NOMO-1 treated with dmso at 0.1 percent for 144 hours (cell line): ENCODE data around the gene STAB2.
"Not testable (repeated sequence)": the region's sequence is repeated elsewhere in the genome, so short reads cannot be mapped to it uniquely, and the experiment has no call there.

ENCODE experiments used
- DNase-seq: peaks from one replicate; lab custom pipeline; 2025; ENCODE audit not compliant: unreplicated experiment; lab: John Stamatoyannopoulos, UW

The STAB2 gene

DNA sequence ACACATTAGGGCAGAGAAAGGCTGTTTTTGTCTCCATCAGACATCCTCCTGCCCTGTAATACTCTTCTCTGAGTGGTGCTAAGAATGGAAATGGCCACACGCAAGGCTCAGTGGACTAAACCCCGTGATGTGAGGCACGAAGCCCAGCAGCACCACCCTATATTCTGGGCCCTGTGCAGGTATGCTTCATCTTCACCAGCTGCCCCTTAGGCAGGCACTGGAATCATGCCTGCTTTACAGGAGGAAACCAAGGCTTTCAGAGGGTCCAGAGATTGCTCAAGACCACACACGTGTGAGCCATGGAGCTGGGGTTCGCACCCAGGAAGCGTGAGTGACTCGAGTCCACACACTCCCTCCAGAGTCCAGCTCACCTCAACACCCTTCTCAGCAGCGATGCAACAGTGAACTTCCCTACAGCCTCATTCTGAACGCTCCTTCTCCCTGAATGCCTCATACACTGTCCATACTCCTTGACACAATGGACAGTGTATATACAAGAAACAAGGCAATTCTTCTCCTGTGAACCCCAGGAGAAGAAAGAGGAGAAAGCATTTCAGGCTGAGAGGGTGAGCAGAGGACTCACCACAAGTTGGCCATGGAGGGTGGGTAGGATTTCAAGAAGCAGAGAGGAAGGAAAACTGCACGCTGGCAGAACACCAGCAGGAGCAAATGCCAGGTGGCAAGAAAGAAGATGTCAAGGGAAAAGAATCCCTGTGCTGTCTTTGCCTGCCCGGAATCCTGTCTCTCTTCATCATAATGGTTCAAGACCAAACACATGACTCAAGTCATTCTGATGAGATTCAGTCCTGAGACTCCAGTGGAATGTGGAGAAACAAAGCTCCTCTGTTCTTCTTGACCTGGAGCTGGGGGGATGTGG lies 214.9 kb downstream of the STAB2 start:
- DNase-seq, result no peak

DNA sequence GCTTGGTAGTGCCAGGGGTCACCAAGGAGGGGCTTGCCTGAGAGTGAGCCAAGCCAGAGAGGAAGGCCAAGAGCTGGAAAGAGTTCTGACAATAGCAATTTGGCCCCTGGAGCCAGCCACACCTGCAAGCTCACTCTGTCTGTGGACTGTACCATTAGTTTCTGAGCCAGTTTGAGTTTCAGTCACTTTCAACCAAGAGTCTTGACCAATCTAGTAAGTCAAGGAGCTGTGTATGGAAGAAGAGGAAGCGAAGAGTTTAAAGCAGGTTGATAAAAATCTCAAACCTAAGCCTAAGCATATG lies 215.5 kb downstream of the STAB2 start:
- DNase-seq, result peak; percentile 1

DNA sequence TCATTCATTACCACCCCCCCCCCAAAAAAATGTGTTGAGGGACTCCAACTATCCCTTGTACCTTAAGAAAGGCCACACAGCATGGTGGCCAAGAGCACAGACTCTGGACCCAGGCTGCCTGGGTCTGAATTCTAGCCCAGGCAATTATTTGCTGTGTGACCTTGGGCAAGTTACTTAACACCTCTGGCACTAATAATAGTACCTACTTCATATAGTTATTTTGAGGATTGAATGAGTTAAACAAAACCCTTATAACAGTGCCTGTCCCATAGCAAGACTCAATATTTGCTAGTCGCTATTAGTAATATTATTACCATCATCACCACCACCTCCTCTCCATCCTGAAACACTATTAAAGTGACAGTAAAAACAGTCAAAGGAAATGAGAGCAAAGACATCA lies 216.8 kb downstream of the STAB2 start:
- no peak for DNase-seq

DNA sequence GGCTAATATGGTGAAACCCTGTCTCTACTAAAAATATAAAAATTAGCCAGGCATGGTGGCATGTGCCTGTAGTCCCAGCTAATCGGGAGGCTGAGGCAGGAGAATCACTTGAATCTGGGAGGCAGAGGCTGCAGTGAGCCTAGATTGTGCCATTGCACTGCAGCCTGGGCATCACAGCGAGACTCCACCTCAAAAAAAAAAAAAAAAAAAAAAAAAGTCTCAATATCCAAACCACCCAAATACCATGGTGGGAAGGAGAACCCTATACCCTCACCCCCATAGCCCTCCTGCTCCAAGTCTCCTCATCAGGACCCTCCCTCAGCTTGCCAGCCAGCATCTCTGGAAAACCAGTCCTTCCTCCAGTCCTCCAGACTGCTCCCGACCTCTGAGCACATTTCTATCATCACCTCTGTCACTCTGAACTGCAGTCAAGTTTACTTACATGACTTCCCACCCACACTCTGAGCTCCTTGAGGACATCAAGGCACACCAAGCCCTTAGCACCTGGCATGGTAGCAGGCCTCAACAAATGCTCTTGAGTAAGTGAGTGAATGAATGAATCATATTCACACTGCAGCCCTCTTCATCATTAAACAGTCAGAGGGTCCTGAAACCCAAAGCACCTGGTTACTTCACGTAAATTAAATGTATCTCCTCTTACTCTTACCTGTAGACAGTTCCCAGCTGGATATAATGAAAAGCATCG lies 218.7 kb downstream of the STAB2 start:
- no peak for DNase-seq

DNA sequence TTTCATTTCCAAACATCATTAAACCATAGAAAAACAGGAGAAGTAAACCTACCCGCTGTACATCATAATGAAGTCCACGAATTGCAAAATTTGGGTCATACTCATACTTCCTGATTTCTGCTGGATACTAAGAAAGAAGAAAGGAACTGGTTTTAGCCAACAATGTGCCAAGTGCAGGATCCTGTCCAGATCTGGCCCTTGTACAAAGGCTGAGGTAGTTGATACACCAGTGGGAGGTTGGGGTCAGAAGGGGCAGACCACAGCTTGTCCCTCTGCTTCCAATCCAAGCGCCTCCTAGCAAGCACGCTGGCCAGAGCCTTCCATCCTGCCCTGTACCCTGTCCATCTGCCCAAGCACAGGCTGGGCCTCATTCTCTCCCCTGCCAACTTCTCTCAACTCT lies 219.7 kb downstream of the STAB2 start:
- DNase-seq, result peak; percentile 68

DNA sequence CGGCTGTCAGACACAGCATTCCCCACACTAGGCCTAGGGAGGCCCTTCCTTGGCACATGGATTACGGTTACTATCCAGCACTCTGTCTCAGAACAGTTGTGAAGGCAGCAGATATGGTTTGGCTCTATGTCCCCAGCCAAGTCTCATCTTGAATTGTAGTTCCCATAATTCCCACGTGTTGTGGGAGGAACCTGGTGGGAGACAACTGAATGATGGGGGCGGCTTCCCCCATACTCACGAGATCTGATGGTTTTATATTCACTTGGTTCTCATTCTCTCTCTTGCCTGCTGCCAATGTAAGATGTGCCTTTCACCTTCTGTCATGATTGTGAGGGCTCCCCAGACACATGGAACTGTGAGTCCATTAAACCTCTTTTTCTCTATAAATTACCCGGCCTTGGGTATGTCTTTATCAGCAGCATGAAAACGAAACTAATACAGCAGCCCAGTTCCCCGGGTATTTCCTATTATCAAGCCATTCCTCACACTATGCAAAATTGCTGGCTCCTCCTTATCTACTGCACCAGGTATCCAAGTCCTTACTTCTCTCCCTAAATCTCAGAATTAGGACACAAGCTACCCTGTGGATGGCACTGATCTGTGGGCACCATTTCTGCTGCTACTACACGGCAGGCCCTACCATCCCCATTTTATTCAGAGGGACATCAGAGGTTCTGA lies 220.6 kb downstream of the STAB2 start:
- DNase-seq, result no peak

DNA sequence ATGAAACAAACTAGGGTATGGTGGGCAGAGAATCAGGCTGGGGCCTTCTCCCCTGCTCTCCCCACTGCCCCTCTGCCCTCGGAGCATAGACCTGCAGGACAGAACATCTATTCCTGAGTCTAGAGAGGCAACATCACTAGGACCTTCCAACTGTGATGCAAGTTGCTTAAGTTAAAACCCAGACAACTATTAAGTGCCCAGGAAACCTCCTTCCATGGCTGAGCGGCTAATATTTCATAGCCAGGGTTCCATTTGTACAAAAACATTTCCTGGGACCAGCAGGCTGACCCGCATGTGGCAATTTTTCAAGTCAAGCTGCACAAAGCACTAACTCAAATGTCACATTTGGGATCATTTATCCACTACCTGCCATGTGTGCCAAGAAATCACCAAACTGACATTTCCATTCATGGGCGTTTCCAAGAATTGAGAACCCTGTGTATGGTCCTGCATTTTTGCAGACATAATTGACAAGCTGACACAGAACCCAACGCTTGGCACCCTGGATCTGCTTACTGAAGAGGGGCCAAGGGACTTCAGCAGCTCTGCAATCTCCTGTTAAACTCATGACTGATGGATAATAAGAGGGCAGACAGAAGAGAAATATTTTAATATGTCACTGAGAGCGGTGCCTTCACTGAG lies 221.3 kb downstream of the STAB2 start:
- no peak for DNase-seq

DNA sequence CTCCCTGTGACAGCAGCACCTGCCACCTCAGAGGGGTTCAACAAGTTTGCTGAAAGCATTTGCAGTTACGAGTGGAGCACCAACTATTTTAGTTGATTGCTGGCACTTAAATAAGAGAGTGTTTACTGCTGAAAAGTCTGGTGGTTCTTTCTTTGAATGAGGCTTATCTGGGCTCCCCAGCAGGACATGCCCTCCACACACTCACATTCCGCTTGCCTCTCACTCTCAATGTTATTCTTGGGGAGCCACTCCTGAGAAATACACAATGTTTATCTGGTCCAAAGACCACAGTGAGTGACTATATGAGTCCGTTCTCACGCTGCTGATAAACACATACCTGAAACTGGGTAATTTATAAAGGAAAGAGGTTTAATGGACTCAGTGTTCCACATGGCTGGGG lies 222.1 kb downstream of the STAB2 start:
- no peak for DNase-seq

DNA sequence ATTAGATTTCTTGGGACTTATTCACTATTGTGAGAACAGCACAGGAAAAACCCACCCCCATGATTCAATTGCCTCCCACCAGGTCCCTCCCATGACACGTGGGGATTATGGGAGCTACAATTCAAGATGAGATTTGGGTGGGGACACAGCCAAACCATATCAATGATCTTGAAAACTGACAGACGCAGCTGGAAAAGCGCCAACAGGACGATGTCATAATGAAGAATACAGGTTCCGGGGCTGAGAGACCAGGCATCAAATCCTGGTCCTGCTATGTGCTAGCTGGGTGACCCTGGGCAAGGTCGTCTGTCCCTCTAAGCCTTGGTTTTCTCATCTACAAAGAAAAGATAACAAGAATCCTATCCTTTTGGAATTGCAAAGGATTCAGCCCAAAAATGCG lies 222.6 kb downstream of the STAB2 start:
- DNase-seq, result not testable (repeated sequence)

DNA sequence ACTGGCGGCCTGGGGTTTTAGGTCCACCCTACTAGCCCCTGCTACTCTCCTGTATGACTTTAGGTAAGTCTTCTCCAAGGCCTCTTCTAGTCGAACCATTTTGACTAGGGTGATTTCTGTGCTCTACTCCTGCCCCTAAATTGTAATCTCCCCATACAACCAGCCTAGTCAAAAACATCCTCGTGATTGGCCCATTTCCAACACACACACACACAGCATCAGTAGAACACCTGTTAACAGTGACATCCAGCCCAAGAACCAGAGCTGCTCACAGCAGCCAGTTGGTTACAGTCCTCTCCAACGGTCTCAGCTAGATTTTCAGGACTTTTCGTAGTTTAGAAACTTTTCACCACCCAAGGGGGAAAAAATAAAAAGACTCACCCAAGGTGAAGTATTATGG lies 223.0 kb downstream of the STAB2 start:
- no peak for DNase-seq

DNA sequence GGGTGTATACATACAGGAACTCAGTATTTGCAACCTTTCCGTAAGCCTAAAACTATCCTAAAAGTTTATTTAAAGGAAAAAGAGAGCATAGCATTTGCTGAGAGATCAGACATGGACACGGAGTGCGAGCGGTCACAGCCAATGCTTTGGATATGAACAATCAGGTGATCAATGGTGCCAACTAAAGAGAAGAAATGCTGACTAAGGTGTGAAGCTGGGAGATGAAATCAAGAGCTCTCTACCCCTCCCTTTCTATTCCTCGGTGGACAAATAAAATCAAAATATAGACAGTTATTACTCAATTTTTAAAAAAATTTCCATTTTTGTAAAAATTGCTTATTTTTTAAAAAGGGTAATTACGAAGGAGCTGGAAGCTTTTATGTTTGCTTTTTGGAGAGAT lies 224.7 kb downstream of the STAB2 start:
- no peak for DNase-seq

DNA sequence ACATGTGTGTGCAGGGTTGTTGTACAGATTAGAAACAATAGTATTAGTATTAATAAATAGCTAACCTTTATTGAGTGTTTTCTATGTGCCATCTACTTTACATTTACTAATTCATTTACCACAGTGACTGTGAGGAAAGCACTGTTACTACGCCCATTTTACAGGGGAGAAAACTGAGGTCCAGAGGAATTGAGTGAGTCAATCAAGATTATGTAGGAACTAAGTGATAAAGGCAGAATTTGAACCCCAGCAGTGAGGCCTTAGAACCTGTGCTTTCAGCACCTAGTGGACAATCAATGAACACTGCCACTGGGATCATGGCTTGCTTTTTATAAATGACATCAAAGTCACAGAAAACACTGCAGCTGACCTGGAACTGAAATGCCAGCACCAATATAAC lies 225.7 kb downstream of the STAB2 start:
- no peak for DNase-seq

DNA sequence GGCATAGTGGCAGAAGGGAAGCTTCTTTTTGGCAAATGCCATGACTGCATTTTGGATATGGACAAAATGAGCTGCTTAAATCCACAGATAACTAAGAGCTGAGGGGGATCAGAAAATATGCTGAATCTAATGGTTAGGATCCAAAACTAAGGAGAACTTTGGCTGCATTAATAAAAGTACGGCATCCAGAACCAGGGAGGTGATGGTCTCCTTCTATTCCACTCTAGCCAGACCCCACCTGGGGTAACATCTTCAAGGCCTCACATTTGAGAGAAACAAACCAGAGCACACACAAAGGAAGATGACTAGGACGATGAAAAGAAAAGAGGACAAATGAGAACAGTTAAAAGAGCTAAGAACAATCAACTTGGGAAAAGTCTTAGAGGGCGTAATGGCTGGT lies 226.4 kb downstream of the STAB2 start:
- no peak for DNase-seq

DNA sequence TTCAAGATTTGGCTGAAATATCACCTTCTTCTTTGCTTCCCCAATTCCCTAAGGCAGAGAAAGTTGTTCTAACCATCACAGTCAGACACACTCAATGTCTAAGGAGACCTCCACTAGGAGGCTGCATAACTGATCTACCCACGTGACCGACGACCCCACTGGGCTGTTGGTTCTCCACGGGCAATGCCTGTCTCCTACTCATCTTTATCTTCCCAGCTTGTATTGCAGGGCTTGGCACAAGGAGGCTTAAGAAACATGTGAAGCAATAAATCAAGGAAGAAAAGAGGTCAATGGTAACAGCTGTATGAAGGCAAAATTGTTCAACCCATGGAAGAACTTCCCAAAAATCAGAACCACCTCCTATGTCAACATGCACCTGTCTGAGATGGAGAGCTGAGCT lies 226.9 kb downstream of the STAB2 start:
- DNase-seq, result no peak

DNA sequence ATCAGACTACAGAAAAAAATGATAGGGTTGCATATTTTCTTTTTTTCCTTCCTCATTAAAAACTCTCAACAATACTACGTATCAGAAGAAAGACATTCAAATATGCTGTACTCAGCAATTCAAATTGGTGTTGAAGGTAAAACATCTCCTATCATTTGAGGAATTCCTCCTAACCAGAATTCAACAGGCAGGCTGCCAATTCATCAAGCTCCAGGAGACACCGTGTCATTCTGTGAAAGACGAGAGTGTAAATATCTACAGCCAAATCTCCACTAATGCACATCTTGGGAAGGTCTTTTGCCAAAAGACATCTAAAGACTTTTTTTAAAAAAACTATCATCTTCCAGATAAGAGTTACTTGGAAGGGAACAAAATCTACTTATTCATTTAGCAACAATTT lies 227.4 kb downstream of the STAB2 start:
- no peak for DNase-seq
